Left ventricle myocardium superior (tissue), 1 donor: Measurements from ENCODE around the gene ATG7. TPM values are rescaled to one million over a fixed set of nuclear protein-coding genes. Genes with fewer than 3 reads are reported as not detected.
A peak's percentile ranks its signal among the peaks of the same experiment; 100 is the strongest.

Experiments
- ATAC-seq: fragments of 200-7000 bp; cut with Tn5 transposase; one replicate; pipeline ENCODE4 v1.9.1; 2020; ENCODE audit warnings: mild to moderate bottlenecking, moderate library complexity
- DNase-seq: peaks from one replicate; pipeline ENCODE4 v3.0.0-alpha.2; 2020
- intact Hi-C: fragments of 100-400 bp; cut with micrococcal nuclease; formaldehyde crosslinking; loops from one replicate; pipeline ENCODE4 v1.11.0; 2022
- total RNA-seq: library from RNA; stranded (reverse); fragmentation: NEBNext Ultra II Directional; extraction: Animal tissue kit (Norgen Biotek cat#: 25700); gene quantifications from one replicate; pipeline ENCODE4 v1.2.1, GENCODE V29; 2021
- donor health status: DM: no; HTN: yes; CAD: no; lungs with severe emphysema.

ATG7 gene
- total RNA-seq, 1 donor from 2014 or later: 15.9 TPM

DNA sequence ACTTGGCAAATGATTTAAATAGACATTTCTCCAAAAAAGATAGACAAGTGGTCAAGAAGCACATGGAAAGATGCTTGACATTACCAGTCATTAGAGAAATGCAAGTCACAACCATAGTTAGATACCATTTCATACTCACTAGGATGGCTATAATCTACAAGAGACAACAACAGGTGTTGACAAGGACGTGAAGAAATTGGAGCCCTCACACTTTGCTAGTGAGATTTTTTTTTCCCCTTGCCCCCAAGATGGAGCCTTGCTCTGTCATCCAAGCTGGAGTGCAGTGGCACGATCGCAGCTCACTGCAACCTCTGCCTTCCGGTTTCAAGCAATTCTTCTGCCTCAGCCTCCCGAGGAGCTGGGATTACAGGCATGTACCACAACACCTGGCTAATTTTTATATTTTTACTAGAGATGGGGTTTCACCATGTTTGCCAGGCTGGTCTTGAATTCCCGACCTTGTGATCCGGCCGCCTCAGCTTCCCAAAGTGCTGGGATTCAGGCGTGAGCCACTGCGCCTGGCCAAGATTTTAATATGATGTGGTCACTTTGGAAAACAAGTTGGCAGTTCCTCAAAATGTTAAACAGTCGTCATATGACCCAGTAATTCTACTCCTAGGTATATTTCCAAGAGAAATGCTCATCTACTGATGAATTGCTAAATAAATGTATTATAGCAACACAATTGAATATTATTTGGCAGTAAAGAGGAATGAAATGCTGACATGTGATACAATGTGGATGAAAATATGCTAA is 103.3 kb downstream of the ATG7 start:
- no peak for DNase-seq
- ATAC-seq: no peak
- intact Hi-C loops: loop anchor here (5.0 kb wide), 2 partner anchors 277 to 432 kb away; no protein-coding TSS in a partner anchor

DNA sequence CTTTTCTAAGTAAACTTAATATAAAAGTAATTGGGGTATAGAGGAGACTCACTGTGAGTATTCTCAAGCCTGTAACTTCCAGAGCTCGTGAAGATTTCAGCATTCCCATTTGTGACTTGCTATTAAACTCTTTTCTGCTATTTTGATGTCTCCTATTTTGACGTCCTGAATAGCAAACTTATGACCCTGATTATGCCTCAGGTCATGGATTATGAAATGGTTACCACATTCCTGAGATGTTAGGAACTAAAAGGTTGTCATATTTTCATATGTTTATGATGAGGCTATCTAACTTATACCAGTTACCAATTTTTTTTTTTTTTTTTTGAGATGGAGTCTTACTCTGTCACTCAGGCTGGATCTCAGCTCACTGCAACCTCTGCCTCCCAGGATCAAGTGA is 105.5 kb downstream of the ATG7 start:
- intact Hi-C loops: loop anchor here (5.0 kb wide), 2 partner anchors 275 to 430 kb away; no protein-coding TSS in a partner anchor

DNA sequence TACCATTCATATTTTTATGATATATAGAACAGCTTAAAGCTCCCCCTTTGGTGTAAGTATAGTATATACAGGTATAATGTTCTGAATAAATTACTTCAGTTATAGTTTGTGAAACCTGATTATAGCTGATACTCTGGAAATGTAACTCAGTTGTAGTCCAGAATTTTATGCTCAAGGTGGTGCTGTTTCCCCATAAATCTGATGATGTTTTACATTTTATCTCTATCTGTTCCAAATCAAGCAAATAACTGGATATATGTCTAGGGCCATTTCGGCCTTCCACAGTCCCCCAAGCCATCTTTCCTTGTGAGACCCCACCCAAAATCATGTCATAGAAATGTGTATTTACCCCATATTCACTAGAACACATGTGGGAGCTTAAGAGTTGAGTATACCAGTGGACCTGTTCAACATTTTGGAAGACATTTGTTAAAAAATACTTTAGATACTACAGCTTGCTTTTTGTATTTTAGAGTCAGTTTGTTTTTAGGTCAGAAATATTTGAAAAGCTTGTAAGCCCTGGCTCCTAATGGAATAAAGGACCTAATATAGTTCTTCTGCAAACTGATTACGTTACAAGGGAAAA is 107.1 kb downstream of the ATG7 start:
- peak; percentile 66 for ATAC-seq
- DNase-seq: no peak
- intact Hi-C loops: loop anchor here (5.0 kb wide), 2 partner anchors 273 to 428 kb away; no protein-coding TSS in a partner anchor

More for the DNA sequence above, 105.5 kb downstream of the ATG7 start:
- ATAC-seq (no peak), DNase-seq (no peak)

DNA sequence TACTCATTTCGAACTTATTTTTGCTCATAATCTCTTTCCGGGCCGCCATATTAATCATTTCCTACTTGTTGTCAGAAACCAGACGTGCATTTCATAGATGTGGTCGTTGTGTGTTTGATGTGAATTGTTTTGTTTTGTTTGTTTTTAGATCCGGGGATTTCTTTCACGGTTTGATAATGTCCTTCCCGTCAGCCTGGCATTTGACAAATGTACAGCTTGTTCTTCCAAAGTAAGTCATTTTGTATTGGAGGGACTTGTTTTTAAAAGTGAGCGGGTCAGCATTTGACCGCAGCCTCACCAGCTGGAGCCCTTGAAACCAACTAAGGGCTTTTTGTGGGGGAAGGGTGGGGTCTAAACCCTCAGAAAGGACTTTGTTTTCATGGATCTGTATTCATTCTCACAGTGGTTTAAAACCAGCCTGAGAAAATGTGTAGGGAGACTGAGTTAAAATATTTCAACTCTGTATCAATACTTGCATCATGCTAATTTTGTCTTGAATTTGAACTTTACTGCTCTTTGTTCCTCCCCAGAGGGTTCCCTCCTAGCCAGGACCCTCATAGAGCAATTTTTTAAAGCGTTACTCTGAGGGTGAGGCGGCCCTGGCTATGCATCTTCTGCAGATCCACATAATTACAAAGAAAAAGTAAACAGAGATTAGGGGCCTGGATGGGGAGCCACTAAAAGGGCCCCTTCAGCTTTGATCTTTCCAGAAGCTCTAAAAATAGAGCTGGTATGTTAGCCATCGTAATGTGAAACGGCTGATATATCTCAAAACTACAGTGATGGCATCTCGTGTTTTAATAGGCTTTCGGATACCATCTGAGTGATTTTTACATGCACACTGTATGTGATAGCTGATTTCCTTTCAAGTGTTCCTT is 107.9 kb downstream of the ATG7 start:
- ATAC-seq: no peak
- intact Hi-C loops: loop anchor here (5.0 to 10.0 kb wide), 3 partner anchors 155 to 427 kb away; no protein-coding TSS in a partner anchor

GRCh38 chr3:11381141-11381540 is 108.9 kb downstream of the ATG7 start:
- no peak for ATAC-seq
- DNase-seq: no peak
- intact Hi-C loops: loop anchor here (10.0 kb wide), 1 partner anchor 154 kb away; no protein-coding TSS in a partner anchor

More for the DNA sequence above, 107.9 kb downstream of the ATG7 start:
- DNase-seq: no peak

GRCh38 chr3:11381563-11381962 is 109.4 kb downstream of the ATG7 start:
- DNase-seq (no peak), ATAC-seq (no peak)
- intact Hi-C loops: loop anchor here (10.0 kb wide), 1 partner anchor 153 kb away; no protein-coding TSS in a partner anchor

DNA sequence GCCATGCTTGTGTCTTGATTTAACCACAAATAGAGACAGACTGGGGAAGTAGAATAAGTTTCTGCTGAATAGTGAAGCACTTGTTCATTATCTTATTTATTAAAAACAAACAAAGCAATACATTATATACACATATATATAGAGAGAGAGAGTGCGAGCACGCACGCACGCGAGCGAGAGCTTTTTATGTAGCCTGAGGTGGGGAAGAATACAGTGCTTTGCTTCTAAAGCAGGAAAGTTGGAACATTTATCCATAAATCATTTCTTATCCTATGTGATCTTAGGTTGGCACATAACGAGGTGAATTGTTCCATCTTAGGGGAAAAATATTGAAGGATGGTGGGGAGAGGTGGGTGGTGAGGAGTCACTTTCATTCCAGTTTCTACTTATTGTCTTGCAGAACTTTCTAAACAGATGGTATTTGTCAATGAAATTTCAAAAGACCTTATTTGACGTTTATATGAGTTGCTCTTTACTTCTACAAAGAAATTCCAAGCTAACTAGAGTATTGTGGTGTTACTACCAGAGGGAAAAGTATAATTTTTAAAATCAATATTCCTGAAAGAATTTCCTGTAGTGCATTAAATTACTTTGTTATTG is 110.0 kb downstream of the ATG7 start:
- DNase-seq: no peak
- no peak for ATAC-seq
- intact Hi-C loops: loop anchor here (10.0 kb wide), 1 partner anchor 153 kb away; no protein-coding TSS in a partner anchor

GRCh38 chr3:11384074-11384473 is 111.9 kb downstream of the ATG7 start:
- intact Hi-C loops: loop anchor here (10.0 kb wide), 1 partner anchor 151 kb away; no protein-coding TSS in a partner anchor
- DNase-seq: no peak
- no peak for ATAC-seq

GRCh38 chr3:11385326-11385725 is 113.1 kb downstream of the ATG7 start:
- no peak for DNase-seq
- no peak for ATAC-seq
- intact Hi-C loops: loop anchor here (10.0 kb wide), 1 partner anchor 149 kb away; no protein-coding TSS in a partner anchor

DNA sequence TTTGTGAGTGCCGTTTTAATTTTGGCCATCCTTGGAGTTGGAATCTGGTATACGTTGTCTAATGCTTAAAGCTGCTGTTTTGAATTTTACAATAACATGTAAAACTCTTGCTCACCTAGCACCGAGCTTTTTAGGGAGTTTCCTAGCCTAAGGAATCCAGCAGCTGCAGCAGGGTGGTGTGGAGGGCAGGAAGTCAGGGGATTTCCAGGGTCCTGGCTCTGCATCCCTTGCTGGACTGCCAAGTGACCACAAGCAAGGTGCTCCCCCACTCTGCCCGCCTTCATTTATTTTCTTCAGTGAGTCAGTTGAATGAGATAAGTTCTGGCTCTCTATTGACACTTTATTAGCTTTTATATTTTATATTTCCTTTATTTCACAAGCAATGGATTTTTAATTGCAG is 113.7 kb downstream of the ATG7 start:
- ATAC-seq (no peak), DNase-seq (no peak)
- intact Hi-C loops: loop anchor here (10.0 kb wide), 1 partner anchor 149 kb away; no protein-coding TSS in a partner anchor

- DNase-seq (no peak), ATAC-seq (no peak)
- intact Hi-C loops: loop anchor here (10.0 kb wide), 1 partner anchor 148 kb away; no protein-coding TSS in a partner anchor
Measured at GRCh38 chr3:11386465-11387113, 114.4 kb downstream of the ATG7 start.

DNA sequence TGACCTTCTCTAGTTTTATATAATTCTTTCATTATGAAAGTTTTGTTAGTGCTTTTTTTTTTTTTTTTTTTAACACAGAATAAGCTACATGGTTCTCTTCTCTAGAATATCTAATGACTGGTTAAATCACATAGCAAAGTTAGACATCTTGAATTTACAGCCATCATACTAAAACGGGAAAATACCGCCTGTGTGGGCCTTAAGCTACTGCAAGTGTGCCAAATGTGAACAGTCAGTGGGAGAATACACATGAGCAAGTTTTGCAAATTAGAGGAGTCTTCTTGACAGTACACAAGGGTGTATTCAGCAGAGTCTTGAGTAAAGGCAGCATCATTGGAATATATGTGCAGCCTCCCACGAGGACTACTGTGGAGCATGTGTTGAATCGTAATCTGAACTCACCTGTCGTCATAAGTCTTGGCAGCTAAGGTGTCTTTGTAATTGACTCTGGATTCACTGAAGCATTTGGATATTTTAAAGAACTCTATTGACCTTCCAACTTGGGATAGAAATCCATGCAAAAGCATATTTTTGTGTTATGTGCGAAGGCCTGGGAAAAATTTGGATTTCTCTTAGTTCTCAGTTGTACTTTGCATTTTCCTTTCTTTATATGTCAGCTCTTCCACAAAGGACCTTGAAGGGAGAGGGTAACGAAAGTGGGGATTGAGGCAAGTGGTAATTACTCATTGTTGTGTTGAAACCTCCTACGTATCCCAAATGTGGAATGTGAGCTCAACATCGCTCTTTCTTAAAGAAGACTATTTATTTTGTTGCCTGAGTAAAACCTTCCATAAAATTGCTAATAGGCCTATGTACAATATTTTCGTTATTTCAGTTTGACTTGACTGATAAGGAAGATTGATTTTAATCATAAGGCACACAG is 117.4 kb downstream of the ATG7 start:
- ATAC-seq: no peak
- DNase-seq: no peak
- intact Hi-C loops: loop anchor here (10.0 kb wide), 1 partner anchor 145 kb away; no protein-coding TSS in a partner anchor

- intact Hi-C loops: no loop called here
- DNase-seq (no peak), ATAC-seq (peak; percentile 76)
Measured at GRCh38 chr3:11390411-11391131, 118.4 kb downstream of the ATG7 start.

GRCh38 chr3:11391174-11391879 is 119.1 kb downstream of the ATG7 start:
- ATAC-seq: peak; percentile 49
- intact Hi-C loops: no loop called here

GRCh38 chr3:11392014-11392859 is 120.0 kb downstream of the ATG7 start:
- DNase-seq (no peak), ATAC-seq (peak; percentile 34)
- intact Hi-C loops: no loop called here

More at GRCh38 chr3:11391174-11391879, 119.1 kb downstream of the ATG7 start:
- DNase-seq: no peak
